Measurements from ENCODE around the gene GDPD3.

GDPD3 gene

GRCh38 chr16:30054959-30055553 lies 58.3 kb downstream of the GDPD3 start:
- ATAC-seq (peak; percentile 74), DNase-seq (peak; percentile 76)

All from stimulated activated naive CD8-positive, alpha-beta T cell treated with anti-CD3 and anti-CD28 coated beads, Interleukin-15, Interleukin-2, amounts not matched to agents 100 U/mL and 50 U/mL, for 24 hours (primary cell).